GM19023 (cell line): ENCODE data around the gene GDPD3.

ENCODE experiments used
- ATAC-seq: cut with Tn5 transposase; IDR thresholded peaks from one replicate; pipeline ENCODE4 v1.9.1; 2021; ENCODE audit warnings: mild to moderate bottlenecking, moderate library complexity; ENCODE audit not compliant: unreplicated experiment

Gene GDPD3

GRCh38 chr16:30060836-30061554 is 52.3 kb downstream of the GDPD3 start:
- ATAC-seq, result no peak

GRCh38 chr16:30060346-30060745 is 53.0 kb downstream of the GDPD3 start:
- no peak for ATAC-seq

- ATAC-seq, result no peak
These were observed 58.3 kb downstream of the GDPD3 start for GRCh38 chr16:30054959-30055553.
